Glomerular endothelial cell (primary cell): Measurements from ENCODE around the gene TRDN. TPM values are rescaled to one million over a fixed set of nuclear protein-coding genes. Genes with fewer than 3 reads are reported as not detected.
A peak's percentile ranks its signal among the peaks of the same experiment; 100 is the strongest.
"Not testable (repeated sequence)": the region's sequence is repeated elsewhere in the genome, so short reads cannot be mapped to it uniquely, and the experiment has no call there.

Experiments used
- DNase-seq: peaks from one replicate; pipeline ENCODE4 v3.0.0-alpha.2; 2011; ENCODE audit warnings: low read depth, low spot score; ENCODE audit errors: extremely low read depth
- total RNA-seq: library from RNA; depleted of rRNA; stranded (reverse); fragments of >200 nt; gene quantifications from 2 replicates; pipeline ENCODE4 v1.2.3, GENCODE V29; 2015

TRDN gene
- total RNA-seq, 1 donor from 2014 or later, result not detected

- peak; percentile 2 for DNase-seq
These were observed 319.9 kb downstream of the TRDN start for GRCh38 chr6:123316733-123317323.

GRCh38 chr6:123314459-123314858 lies 322.3 kb downstream of the TRDN start:
- DNase-seq, result not testable (repeated sequence)

GRCh38 chr6:123309130-123309529 lies 327.6 kb downstream of the TRDN start:
- no peak for DNase-seq

GRCh38 chr6:123306334-123306733 lies 330.4 kb downstream of the TRDN start:
- no peak for DNase-seq

GRCh38 chr6:123295672-123296071 lies 341.1 kb downstream of the TRDN start:
- no peak for DNase-seq

- no peak for DNase-seq
These were observed 341.6 kb downstream of the TRDN start for GRCh38 chr6:123295181-123295580.

- DNase-seq, result no peak
These were observed 348.1 kb downstream of the TRDN start for GRCh38 chr6:123288649-123289048.

GRCh38 chr6:123276546-123276980 lies 360.2 kb downstream of the TRDN start:
- no peak for DNase-seq

- no peak for DNase-seq
These were observed 372.8 kb downstream of the TRDN start for GRCh38 chr6:123263981-123264380.

GRCh38 chr6:123240626-123241025 lies 396.1 kb downstream of the TRDN start:
- DNase-seq, result no peak

- no peak for DNase-seq
These were observed 403.4 kb downstream of the TRDN start for GRCh38 chr6:123233336-123233735.

GRCh38 chr6:123227789-123228188 lies 409.0 kb downstream of the TRDN start:
- DNase-seq, result not testable (repeated sequence)

- no peak for DNase-seq
These were observed 410.4 kb downstream of the TRDN start for GRCh38 chr6:123226398-123226797.

- no peak for DNase-seq
These were observed 412.7 kb downstream of the TRDN start for GRCh38 chr6:123224077-123224476.

- DNase-seq, result no peak
These were observed 413.3 kb downstream of the TRDN start for GRCh38 chr6:123223461-123223860.

GRCh38 chr6:123215211-123215610 lies 421.5 kb downstream of the TRDN start:
- no peak for DNase-seq

GRCh38 chr6:123214433-123214832 lies 422.3 kb downstream of the TRDN start:
- DNase-seq, result no peak

GRCh38 chr6:123213921-123214320 lies 422.8 kb downstream of the TRDN start:
- no peak for DNase-seq

GRCh38 chr6:123211777-123212545 lies 424.8 kb downstream of the TRDN start:
- DNase-seq, result no peak

- no peak for DNase-seq
These were observed 426.1 kb downstream of the TRDN start for GRCh38 chr6:123210645-123211044.

GRCh38 chr6:123207967-123208510 lies 428.7 kb downstream of the TRDN start:
- DNase-seq, result no peak

- no peak for DNase-seq
These were observed 432.8 kb downstream of the TRDN start for GRCh38 chr6:123203928-123204327.
